HG03135 (cell line): ENCODE results near the gene ANAPC2.

Source experiments
- ATAC-seq: cut with Tn5 transposase; IDR thresholded peaks from one replicate; pipeline ENCODE4 v1.9.1; 2021; ENCODE audit warnings: mild to moderate bottlenecking, moderate library complexity; ENCODE audit not compliant: unreplicated experiment

ANAPC2 gene

DNA sequence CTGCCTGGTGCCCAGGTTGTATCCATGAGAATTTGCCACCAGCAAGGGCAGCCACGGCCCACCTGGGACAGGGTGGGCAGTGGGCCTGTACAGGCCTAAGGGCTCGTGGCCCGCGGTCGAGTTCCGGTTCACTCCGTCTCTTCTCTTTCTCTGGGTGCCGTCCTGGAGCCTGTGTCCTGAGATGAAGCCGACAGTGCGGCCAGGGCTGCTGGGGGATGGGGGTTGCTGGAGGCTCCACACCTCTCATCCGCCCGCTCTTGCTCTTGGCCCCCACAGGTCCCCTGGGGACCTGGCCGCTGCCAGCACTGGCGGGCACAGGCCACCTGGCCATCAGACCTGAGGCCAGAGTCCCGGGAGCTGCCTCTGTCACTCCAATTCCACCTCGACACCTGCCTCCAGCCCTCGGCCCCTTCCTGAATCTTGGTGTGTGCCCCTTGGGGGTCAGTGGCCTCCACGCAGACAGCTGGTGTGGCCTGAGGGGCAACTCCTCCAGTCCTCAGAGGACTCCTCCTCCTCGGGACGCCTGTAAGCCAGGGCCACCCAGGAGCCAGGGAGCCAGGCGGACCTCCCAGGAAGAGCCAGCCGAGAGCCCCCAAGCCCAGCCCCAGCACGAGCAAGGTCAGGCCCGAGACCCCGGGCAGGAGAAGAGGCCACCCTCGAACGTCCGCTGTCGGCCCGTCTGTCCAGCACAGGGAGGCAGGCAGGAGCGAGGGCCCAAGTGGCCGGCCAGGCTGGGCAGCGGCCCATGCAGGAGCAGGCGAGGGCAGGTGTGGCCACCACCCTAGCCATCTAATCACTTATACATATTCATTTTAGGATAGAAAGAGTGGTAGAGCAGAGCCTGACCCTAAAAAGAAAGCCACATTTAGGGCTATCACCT lies 23.8 kb downstream of the ANAPC2 start:
- no peak for ATAC-seq

DNA sequence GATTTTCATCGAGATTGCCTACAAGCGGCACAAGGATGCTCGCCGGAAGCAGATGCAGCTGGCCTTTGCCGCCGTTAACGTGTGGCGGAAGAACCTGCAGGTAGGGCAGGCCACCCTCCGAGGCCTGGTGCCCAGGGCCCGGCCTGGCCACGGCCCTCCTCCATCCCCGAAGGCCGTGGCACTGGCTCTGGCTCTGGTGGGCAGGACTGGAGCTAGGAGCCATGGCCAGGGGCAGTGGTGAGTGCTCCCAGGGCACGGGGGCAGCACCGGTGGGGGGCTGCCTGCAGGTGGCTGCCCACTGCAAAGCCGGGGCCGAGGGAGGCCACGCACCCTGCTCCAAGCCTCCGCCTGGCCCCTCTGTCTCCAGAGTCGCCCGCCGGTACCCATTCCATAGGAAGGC lies 24.6 kb downstream of the ANAPC2 start:
- ATAC-seq: no peak

DNA sequence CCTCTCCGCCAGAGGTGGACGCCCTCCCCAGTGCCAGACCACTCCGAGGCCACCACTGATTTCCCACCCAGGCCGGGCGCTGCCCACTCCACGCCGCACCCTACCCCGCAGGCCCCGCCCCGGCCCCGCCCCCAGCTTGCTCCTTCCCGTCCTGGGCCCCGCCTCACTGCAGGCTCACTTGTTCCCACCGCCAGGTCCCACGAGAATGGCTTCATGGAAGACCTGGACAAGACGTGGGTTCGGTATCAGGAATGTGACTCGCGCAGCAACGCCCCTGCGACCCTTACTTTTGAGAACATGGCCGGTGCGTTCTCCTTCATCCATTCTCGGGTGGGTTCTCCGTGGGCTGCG lies 25.0 kb downstream of the ANAPC2 start:
- no peak for ATAC-seq

DNA sequence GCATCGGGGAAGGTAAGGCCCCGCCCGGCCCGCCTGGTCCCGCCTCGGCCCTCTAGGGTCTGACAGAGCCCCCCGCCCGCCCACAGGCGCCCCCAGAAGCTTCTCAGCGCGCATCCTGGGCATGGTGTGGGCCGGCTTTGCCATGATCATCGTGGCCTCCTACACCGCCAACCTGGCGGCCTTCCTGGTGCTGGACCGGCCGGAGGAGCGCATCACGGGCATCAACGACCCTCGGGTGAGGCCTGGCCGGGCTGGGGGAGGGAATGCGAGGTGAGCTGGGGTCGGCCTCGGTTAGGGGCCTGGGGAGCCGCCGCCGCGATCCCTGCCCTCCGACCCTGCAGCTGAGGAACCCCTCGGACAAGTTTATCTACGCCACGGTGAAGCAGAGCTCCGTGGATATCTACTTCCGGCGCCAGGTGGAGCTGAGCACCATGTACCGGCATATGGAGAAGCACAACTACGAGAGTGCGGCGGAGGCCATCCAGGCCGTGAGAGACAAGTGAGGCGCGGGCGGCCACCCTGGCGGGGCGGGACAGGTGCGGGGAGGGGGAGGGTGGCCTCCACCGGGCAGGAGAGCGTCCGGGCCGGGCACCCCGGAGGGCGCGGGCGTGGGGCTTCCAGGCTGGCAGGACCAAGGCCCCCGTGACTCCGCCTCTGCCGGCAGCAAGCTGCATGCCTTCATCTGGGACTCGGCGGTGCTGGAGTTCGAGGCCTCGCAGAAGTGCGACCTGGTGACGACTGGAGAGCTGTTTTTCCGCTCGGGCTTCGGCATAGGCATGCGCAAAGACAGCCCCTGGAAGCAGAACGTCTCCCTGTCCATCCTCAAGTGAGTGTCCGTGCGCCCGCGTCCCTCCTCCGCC lies 25.6 kb downstream of the ANAPC2 start:
- no peak for ATAC-seq

DNA sequence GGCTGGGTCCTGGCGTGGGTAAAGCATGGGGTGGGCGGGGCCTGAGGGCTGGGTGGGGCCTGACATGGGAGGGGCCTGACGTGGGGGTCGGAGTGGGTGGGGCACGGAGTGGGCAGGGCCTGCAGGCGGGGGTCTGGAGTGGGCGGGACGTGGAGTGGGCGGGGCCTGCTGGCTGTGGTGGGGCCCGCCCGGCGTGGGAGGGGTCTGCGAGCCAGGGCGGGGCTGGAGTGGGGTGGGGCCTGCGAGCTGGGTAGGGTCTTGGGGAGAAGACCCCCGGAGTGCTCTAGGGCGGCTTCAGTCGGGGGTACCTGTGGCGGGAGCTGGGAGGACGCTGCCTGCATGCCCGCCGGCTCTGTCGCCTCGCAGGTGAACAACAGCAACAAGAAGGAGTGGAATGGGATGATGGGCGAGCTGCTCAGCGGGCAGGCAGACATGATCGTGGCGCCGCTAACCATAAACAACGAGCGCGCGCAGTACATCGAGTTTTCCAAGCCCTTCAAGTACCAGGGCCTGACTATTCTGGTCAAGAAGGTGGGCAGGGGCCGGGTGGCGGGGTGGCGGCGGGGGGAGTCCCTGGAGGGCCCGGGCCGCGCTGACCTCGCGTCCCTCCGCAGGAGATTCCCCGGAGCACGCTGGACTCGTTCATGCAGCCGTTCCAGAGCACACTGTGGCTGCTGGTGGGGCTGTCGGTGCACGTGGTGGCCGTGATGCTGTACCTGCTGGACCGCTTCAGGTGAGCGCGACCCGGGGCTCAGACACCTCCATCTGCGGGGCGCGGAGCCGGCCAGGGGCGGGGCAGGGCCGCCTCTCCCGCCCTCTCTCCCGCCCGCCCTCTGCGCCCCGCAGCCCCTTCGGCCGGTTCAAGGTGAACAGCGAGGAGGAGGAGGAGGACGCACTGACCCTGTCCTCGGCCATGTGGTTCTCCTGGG lies 26.5 kb downstream of the ANAPC2 start:
- no peak for ATAC-seq

DNA sequence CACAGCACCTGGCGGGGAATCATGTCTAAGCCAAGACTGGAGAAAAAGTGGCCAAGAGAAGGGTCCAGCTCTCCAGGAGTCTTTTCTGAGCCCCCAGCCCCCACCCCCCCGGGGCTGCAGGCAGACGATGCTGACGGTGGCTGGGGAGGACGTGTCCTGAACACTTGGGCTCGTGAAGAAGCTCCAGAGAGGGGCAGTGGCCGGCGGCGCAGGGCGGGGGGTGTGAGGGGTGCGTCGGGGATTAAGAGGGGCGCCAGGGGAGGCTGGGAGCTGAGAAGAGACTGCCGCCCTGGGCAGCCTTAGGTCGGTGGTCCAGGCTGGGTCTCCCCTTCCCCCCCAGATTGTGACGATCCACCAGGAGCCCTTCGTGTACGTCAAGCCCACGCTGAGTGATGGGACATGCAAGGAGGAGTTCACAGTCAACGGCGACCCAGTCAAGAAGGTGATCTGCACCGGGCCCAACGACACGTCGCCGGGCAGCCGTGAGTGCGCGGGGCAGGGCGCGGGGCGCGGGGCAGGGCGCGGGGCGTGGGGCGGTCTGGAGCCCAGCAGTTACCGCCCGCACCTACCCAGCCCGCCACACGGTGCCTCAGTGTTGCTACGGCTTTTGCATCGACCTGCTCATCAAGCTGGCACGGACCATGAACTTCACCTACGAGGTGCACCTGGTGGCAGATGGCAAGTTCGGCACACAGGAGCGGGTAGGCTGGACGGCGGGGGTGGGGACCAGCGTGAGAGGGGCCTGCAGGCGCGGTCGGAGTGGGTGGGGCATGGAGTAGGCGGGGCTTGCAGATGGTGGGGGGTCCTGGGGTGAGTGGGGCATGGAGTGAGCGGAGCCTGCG lies 27.4 kb downstream of the ANAPC2 start:
- no peak for ATAC-seq

DNA sequence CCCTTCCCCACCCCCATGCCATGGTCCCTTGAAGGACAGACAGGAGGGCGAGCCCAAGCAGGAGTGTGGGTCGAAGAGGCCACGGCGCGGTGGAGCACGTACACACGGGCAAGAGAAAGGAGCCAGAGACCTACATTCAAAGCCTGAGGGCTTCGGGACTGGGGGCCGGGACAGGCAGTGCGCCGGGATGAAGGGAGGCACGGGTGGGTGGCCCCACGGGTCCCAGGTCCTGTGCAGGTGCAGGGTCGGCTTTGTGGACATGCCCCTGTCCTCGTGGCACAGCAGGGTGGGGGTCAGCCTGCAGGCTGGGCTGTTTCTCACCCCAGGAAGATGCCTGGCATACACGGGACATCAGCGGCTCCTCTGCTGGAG lies 28.3 kb downstream of the ANAPC2 start:
- no peak for ATAC-seq

DNA sequence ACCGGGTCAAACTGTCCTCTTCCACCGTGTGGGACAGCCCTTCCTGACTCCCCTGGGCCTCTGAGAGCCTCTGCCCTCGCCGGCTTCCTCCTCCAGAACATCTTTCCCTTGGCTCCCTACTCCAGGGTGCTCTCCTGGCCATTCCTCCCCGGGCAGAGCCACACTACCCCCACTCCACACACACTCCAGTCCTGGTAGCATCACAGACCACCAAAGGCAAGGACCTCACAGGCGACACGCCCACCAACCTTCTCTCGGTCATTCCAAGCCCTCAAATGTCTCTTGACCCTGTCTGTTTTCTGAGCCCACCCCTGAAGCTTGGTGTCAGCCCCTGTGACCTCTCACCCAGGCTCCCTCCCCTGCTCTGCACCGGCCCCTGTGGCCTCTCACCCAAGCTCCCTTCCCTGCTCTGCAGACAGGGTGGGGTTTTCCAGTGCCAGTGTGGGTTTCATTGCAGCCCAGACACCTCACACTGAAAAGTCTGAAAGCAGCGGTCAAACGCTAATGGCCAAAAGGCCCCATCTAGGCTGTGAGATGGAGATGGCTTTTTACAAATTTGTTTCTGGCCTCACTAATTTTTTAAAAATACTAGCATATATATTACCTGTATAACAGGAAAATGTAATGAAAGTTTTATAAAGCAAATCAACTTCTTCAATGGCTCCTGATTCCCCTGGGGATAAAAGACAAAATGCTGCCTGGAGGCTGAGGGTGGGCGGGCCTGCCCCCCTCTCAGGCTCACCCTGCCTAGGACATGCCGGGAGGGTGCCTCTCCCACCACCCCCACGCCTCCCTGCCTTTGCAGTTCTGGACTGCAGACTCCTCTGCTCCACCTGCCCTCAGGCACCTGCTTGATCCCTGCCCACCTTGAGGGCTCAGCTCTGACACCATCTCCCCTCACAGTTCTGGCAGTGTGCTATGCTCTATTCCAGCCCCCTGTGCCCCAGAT lies 29.0 kb downstream of the ANAPC2 start:
- no peak for ATAC-seq

DNA sequence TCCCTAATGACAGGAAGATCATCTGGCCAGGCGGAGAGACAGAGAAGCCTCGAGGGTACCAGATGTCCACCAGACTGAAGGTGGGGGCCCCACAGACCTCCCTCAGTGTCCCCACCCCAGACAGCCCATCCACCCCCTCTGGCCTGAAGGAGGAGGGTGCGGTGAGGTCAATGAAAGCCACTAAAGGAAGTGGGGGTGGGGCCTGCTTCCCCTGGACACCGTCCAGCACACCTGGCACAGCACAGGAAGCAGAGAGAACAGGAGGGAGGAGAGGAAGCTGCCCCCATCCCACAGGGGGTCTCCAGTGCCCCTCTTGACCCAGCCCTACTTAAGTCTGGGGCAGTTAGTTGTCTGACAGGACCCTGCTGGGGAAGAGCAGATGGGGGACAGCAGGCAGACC lies 29.7 kb downstream of the ANAPC2 start:
- ATAC-seq: no peak

DNA sequence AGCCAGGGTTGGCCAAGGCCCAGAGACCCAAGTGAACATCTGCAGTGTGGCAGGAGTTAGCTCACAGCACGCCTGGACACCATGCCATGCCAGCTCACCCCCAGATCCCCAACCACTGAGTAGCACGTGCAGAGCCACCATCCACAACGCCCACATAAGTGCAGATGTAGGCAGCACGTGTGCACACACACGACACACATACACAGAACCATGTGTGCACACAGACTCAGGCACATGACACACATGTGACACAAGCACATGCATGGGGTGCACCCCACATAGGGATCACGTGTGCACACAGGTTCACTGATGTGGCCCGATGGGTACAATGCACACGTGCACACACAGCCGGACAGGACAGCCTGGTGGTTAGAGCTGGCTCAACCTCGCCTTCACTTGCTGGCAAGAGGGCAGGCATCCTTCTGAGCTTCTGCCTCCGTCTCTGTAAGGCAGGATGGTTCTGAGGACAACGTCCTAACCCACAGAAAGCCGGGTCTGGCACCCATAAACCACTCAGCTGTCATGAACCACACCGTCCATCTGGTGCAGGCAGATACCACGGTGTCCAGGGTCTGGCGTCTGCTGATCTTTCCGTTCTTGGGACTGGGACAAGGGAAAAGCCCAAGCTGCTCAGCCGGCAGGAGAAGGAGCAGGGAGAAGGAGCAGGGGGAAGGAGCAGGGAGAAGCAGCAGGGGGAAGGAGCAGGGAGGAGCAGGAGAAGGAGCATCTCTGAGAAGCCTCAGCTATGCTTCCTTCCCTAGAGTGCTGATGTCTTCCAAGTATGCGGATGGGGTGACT lies 30.5 kb downstream of the ANAPC2 start:
- ATAC-seq: no peak

DNA sequence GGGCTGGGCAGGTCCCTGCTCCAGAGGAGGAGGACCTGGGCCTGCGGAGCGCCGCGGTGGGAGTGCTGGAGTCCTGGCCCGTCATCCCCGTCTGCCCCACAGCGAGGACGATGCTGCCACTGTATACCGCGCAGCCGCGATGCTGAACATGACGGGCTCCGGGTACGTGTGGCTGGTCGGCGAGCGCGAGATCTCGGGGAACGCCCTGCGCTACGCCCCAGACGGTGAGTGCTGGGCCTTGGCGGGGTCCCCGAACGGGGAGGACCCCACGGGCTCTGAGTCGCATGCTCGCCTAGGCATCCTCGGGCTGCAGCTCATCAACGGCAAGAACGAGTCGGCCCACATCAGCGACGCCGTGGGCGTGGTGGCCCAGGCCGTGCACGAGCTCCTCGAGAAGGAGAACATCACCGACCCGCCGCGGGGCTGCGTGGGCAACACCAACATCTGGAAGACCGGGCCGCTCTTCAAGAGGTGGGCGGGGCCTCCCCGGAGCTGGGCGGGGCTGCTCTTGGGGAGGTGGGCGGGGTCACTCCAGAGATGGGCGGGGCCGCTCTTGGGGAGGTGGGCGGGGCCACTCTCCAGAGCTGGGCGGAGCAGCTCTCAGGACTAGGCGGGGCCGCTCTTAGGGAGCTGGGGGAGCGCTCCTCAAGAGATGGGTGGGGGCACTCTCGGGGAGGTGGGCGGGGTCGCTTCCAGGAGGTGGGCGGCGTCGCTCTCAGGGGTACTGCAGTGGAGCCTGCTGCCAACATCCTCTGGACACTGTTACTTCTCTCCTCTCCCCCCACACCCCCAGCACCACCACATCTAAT lies 31.6 kb downstream of the ANAPC2 start:
- ATAC-seq: no peak

DNA sequence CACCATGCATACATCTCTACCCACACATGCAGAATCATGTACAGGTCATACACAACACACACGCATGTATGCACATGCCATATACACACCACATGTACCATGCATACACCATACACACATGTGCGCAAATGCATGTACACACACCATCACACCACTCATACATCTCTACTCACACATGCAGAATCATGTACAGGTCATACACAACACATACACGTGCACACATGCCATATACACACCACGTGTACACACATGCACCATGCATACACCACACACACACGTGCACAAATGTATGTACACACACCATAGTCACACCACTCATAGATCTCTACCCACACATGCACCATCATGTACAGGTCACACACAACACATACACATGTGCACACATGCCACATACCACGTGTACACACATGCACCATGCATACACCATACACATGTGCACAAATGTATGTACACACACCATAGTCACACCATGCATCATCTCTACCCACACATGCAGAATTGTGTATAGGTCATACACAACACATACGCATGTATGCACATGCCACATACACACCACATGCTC lies 35.4 kb downstream of the ANAPC2 start:
- no peak for ATAC-seq

DNA sequence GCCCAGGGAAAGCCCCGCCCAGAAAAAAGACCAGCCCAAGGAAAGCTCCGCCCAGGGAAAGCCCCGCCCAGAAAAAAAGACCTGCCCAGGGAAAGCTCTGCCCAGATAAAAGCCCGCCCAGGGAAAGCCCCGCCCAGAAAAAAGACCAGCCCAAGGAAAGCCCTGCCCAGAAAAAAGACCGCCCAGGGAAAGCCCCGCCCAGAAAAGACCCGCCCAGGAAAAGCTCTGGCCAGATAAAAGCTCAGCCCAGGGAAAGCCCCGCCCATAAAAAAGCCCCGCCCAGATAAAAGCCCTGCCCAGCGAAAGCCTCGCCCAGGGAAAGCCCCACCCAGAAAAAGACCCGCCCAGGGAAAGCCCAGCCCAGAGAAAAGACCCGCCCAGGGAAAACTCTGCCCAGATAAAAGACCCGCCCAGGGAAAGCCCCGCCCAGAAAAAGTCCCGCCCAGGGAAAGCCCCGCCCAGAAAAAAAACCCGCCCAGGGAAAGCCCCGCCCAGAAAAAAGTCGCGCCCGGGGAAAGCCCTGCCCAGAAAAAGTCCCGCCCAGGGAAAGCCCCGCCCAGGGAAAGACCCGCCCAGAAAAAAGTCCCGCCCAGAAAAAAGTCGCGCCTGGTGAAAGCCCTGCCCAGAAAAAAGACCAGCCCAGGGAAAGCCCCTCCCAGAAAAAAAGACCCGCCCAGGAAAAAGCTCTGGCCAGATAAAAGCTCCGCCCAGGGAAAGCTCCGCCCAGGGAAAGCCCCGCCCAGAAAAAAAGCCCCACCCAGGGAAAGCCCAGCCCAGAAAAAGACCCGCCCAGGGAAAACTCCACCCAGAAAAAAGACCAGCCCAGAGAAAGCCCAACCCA lies 37.5 kb downstream of the ANAPC2 start:
- ATAC-seq: peak; percentile 46

DNA sequence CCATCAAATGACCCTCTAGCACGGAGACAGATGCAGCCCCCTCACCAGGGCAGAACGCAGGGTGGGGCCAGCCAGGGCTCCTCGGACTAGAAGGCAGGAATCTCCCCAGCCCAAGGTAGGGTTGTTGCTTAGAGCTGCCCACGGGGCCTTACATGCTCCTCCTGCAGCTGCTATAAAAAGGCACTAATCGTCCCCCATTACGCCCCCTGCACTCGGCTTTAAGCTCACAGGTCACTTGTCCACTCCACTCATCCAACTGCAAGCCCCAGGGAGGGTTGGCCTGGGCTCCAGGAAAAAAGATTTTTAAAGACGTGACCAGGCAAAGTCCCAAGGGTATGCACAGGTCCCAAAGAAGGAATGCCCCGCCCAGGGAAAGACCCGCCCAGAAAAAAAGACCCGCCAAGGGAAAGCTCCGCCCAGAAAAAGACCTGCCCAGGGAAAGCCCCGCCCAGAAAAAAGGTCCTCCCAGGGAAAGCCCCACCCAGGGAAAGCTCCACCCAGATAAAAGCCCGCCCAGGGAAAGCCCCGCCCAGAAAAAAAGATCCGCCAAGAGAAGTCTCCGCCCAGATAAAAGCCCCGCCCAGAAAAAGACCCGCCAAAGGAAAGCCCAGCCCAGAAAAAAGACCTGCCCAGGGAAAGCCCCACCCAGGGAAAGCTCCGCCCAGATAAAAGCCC lies 38.3 kb downstream of the ANAPC2 start:
- peak; percentile 8 for ATAC-seq

DNA sequence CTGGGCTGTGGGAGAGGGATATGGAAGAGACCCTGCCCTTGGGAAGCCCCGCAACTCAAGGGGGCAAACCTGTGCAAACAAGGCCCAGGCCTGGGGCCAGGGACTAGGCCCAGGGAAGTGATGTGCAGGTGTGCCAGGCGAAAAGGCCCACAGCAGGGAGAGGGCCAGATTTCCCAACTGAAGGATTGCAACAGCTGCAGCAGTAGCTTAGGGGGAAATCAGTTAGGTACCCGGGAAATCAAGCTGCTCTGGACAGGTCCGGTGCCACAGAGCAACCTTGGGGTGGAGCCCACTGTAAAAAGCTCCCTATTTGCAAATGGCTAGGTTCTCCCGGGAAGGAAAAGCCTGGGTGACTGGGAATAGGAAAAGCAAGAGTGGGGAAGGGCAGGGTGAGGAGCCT lies 39.0 kb downstream of the ANAPC2 start:
- ATAC-seq: no peak

DNA sequence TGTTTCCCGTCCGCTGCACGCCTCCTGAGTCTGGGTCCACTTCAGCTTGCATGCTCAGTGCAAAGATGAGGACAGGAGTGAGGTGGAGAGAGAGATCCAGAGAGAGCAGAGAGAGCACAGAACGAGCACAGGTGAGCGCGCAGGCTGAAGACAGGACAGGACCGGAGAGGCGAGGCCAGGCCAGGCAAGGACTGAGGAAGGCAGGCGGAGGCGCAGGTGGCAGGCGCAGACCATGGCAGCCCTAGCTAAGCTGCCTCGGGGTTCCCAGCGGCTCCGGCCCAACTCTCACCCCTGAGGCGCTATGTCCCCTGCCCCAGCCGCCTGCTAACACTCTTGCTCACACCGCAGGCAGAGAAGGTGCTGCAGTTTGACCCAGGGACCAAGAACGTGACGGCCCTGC lies 39.7 kb downstream of the ANAPC2 start:
- no peak for ATAC-seq
